Measurements from ENCODE around the gene THPO.

The THPO gene

DNA sequence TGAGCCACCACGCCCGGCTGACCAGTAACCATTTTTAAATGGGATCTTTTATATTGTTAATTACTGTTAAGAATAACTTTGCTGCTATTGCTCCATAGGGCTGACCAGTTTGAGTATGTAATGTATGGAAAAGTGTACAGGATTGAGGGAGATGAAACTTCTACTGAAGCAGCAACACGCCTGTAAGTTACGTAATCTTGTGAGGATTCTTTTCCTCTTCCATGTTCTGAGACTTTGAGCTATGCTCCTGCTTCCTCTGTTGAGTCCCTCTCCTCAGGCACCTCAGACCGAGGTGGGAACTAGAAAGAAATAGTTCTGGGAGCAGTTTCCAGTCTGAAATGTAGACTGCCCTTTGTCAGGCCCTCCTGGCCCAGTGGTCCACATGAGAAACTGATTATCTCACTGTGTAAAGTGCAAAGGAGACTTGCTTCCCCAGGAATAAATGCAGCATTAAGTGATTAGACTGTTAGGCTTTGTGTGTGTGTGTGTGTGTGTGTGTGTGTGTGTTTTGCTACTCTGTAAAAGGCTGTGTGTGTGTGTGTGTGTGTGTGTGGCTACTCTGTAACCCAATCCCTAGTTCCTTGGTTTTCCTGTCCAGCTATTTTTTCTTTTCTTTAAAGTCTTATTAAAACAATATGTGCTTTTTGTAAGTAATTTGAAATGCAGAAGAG lies 11.3 kb downstream of the THPO start:
- TF ChIP-seq, protein P1, sequence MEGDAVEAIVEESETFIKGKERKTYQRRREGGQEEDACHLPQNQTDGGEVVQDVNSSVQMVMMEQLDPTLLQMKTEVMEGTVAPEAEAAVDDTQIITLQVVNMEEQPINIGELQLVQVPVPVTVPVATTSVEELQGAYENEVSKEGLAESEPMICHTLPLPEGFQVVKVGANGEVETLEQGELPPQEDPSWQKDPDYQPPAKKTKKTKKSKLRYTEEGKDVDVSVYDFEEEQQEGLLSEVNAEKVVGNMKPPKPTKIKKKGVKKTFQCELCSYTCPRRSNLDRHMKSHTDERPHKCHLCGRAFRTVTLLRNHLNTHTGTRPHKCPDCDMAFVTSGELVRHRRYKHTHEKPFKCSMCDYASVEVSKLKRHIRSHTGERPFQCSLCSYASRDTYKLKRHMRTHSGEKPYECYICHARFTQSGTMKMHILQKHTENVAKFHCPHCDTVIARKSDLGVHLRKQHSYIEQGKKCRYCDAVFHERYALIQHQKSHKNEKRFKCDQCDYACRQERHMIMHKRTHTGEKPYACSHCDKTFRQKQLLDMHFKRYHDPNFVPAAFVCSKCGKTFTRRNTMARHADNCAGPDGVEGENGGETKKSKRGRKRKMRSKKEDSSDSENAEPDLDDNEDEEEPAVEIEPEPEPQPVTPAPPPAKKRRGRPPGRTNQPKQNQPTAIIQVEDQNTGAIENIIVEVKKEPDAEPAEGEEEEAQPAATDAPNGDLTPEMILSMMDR (IDR thresholded peaks at IDR 0.05; ENCODE audit: low read length, missing control alignments): no peak
- H3K4me3 ChIP-seq (replicated peaks; ENCODE audit: low read depth, low read length): no peak overlapping the region
- DNase-seq (ENCODE audit: low read depth): peak; percentile 23

GRCh38 chr3:184362668-184363546 lies 15.1 kb downstream of the THPO start:
- peak; percentile 98 for DNase-seq (ENCODE audit: low read depth)
- H3K4me3 ChIP-seq (replicated peaks; ENCODE audit: low read depth, low read length): peak overlapping the region; percentile 77
- TF ChIP-seq, protein P1 (IDR thresholded peaks at IDR 0.05; ENCODE audit: low read length, missing control alignments): peak; percentile 63

DNA sequence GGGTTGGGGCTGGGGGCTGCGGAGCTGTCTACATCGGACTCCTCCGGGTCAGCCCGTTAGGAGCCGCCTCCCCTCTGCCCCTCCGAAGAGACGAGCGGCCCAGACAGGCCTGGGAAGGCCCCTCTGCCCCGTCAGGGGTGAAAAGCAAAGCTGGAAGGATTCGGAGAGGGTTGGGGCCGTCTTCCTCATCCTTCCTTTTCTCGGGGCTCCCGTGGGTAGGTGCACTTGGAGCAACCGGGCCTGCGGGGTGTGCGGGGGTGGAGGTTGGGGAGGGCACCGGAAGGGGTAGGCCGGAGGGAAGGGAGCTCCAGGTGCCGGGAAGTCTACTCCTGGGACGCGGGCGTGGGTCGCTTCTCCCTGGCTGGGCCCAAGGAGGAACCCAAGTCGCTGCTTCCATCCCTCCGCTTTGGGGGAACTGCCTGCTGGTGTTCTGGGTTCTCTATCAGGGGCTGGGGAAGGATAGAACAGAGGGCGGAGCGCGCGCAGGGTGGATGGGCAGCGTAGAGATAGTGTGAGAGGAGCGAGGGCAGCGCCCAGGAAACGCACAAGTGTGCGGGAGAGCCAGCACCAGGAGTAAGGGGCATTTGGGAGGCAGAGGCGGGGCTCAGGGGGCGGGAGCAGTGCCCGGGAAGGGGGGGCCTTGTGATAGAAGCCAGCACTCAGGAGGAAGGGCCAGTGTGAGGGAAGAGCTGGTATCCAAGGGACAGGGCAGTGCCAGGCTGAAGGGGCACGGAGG lies 15.9 kb downstream of the THPO start:
- DNase-seq (ENCODE audit: low read depth): no peak
- TF ChIP-seq, protein P1 (IDR thresholded peaks at IDR 0.05; ENCODE audit: low read length, missing control alignments): no peak
- peak overlapping the region; percentile 77 for H3K4me3 ChIP-seq (replicated peaks; ENCODE audit: low read depth, low read length)

- H3K4me3 ChIP-seq (replicated peaks; ENCODE audit: low read depth, low read length): peak within 1 kb of the TSS; percentile 77
- peak; percentile 49 for DNase-seq (ENCODE audit: low read depth)
- TF ChIP-seq, protein P1 (IDR thresholded peaks at IDR 0.05; ENCODE audit: low read length, missing control alignments): no peak
Observed at GRCh38 chr3:184361532-184361931, 16.5 kb downstream of the THPO start, which contains the start of the genes CLCN2 and POLR2H. TSS of gene CLCN2 (minus strand) at chr3:184361605. CDS start at chr3:184361479, 126 bp downstream. TSS of gene POLR2H (plus strand) at chr3:184361710. CDS start at chr3:184363493, 1,783 bp downstream.

DNA sequence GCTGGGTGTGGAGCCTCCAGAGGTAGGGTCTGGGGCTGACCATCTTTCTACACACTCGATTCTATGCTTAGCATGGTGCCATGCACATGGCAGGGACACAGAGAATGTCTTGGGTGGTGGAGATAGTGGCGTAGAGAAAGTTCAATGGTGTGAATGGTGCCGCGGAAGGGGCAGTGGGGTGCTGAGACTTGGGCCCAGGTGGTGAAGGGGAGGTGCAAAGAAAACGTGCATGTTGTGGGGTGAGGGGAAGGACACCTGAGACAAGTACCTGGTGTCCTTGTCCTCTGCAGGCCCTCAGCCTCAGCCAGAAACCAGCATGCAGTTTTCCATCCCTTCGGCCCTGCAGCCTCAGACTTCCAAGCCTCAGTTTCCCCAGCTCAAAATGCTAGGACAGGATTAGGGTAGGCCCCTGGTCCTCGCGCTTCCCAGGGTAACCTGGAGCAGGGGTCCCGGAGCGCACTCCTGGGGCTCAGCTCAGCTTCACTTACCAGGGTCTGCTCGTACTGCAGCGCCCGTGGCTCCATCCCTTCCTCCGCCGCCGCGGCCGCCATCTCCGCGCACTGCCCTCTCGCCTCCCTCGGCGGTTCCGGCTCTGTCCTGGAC lies 17.0 kb downstream of the THPO start:
- TF ChIP-seq, protein P1 (IDR thresholded peaks at IDR 0.05; ENCODE audit: low read length, missing control alignments): no peak
- no peak for DNase-seq (ENCODE audit: low read depth)
- peak overlapping the region; percentile 77 for H3K4me3 ChIP-seq (replicated peaks; ENCODE audit: low read depth, low read length)
